IMR-90 (cell line): ENCODE results near the gene MICAL3. TPM values are rescaled to one million over a fixed set of nuclear protein-coding genes. Genes with fewer than 3 reads are reported as not detected.

Experiments used
- ATAC-seq: fragments of 200-7000 bp; cut with Tn5 transposase; 2 replicates; pipeline ENCODE4 v1.9.1; 2020; ENCODE audit warnings: low read depth, mild to moderate bottlenecking, moderate library complexity
- BruUV-seq: library from RNA; stranded (reverse); fragments of 400-500 nt; replicated peaks from 2 replicates; lab custom pipeline; 2021; lab: Mats Ljungman, UMichigan
- CTCF ChIA-PET: fragments of 300-600 bp; formaldehyde crosslinking; extraction: SDS; loops from one replicate; lab custom pipeline; 2021; ENCODE audit warnings: antibody characterized with exemption; lab: Yijun Ruan, JAX
- POLR2A ChIA-PET: fragments of 300-600 bp; sonication (Branson Sonifier 250); formaldehyde crosslinking; loops from one replicate; lab custom pipeline; 2022; ENCODE audit warnings: antibody characterized with exemption; ENCODE audit not compliant: unreplicated experiment; lab: Charles Lee
- DNase-seq: peaks from one replicate; pipeline ENCODE4 v3.0.0; 2013
- H2AFZ ChIP-seq: replicated peaks from 2 replicates; pipeline ENCODE3; 2013; ENCODE audit warnings: low read length, mild to moderate bottlenecking; ENCODE audit not compliant: poor library complexity
- H2AK5ac ChIP-seq: 2 replicates; pipeline ENCODE4 v1.6.1; 2013; ENCODE audit warnings: low read depth, low read length, inconsistent platforms
- H2AK9ac ChIP-seq: replicated peaks from 2 replicates; pipeline ENCODE3; 2013; ENCODE audit warnings: mild to moderate bottlenecking, low read depth, low read length, moderate library complexity; ENCODE audit not compliant: poor library complexity
- H2BK120ac ChIP-seq: 2 replicates; pipeline ENCODE4 v1.6.1; 2013; ENCODE audit warnings: low read depth, low read length, inconsistent platforms
- H2BK15ac ChIP-seq: 3 replicates; pipeline ENCODE4 v1.6.1; 2013; ENCODE audit warnings: low read depth, low read length, inconsistent platforms
- H2BK20ac ChIP-seq: 2 replicates; pipeline ENCODE4 v1.6.1; 2013; ENCODE audit warnings: low read depth, mild to moderate bottlenecking, inconsistent platforms, low read length, moderate library complexity
- H2BK5ac ChIP-seq: 2 replicates; pipeline ENCODE4 v1.6.1; 2013; ENCODE audit warnings: mild to moderate bottlenecking, low read depth, low read length, inconsistent platforms; ENCODE audit not compliant: poor library complexity, severe bottlenecking
- H3K14ac ChIP-seq: replicated peaks from 2 replicates; pipeline ENCODE4 v1.6.1; 2013; ENCODE audit warnings: low read depth, low read length, inconsistent platforms
- H3K18ac ChIP-seq: 2 replicates; pipeline ENCODE4 v1.6.1; 2013; ENCODE audit warnings: low read depth, low read length, control low read depth
- H3K23ac ChIP-seq: 2 replicates; pipeline ENCODE4 v1.6.1; 2013; ENCODE audit warnings: low read depth, low read length, inconsistent platforms
- H3K27ac ChIP-seq: 2 replicates; pipeline ENCODE4 v1.5.1; 2013; ENCODE audit warnings: mild to moderate bottlenecking, control low read depth, low read length; ENCODE audit not compliant: insufficient read depth
- H3K27me3 ChIP-seq: 2 replicates; pipeline ENCODE4 v1.6.1; 2013; ENCODE audit warnings: low read length; ENCODE audit not compliant: control insufficient read depth, insufficient read depth
- H3K36me3 ChIP-seq: 2 replicates; pipeline ENCODE4 v1.6.1; 2013; ENCODE audit warnings: low read length, mixed read lengths; ENCODE audit not compliant: control insufficient read depth, insufficient read depth
- H3K4ac ChIP-seq: 2 replicates; pipeline ENCODE4 v1.6.1; 2013; ENCODE audit warnings: low read depth, low read length, inconsistent platforms
- H3K4me1 ChIP-seq: 2 replicates; pipeline ENCODE4 v1.6.1; 2013; ENCODE audit warnings: low read length, mixed read lengths; ENCODE audit not compliant: control insufficient read depth, insufficient read depth
- H3K4me2 ChIP-seq: 2 replicates; pipeline ENCODE4 v1.6.1; 2013; ENCODE audit warnings: low read depth, mild to moderate bottlenecking, control low read depth, low read length, moderate library complexity
- H3K4me3 ChIP-seq: 2 replicates; pipeline ENCODE4 v1.5.1; 2013; ENCODE audit warnings: low read depth, mild to moderate bottlenecking, control low read depth, low read length, moderate library complexity; ENCODE audit not compliant: insufficient read depth
- H3K56ac ChIP-seq: 2 replicates; pipeline ENCODE4 v1.6.1; 2013; ENCODE audit warnings: low read length, inconsistent platforms; ENCODE audit not compliant: insufficient read depth; ENCODE audit errors: extremely low read depth
- H3K79me1 ChIP-seq, 2 experiments: 2 replicates each; pipeline ENCODE4 v1.6.1; 2013; ENCODE audit warnings: low read length in 2 of 2, inconsistent platforms in 1 of 2, low read depth in 1 of 2
- H3K9ac ChIP-seq: 2 replicates; pipeline ENCODE4 v1.6.1; 2013; ENCODE audit warnings: low read depth, low read length, control low read depth
- H3K9me1 ChIP-seq: 2 replicates; pipeline ENCODE4 v1.6.1; 2013; ENCODE audit warnings: low read length, inconsistent platforms; ENCODE audit not compliant: insufficient read depth
- H3K9me3 ChIP-seq: 2 replicates; pipeline ENCODE4 v1.6.1; 2013; ENCODE audit warnings: low read length; ENCODE audit not compliant: control insufficient read depth, insufficient read depth
- H4K20me1 ChIP-seq: 2 replicates; pipeline ENCODE4 v1.6.1; 2013; ENCODE audit warnings: low read length, inconsistent platforms; ENCODE audit not compliant: insufficient read depth
- H4K5ac ChIP-seq: 2 replicates; pipeline ENCODE4 v1.6.1; 2013; ENCODE audit warnings: mild to moderate bottlenecking, low read depth, low read length, control low read depth
- H4K8ac ChIP-seq, 2 experiments: 2 replicates each; pipeline ENCODE4 v1.6.1; 2013; ENCODE audit warnings: low read depth in 2 of 2, low read length in 2 of 2, control low read depth in 1 of 2, inconsistent platforms in 1 of 2
- H4K91ac ChIP-seq: 2 replicates; pipeline ENCODE4 v1.6.1; 2013; ENCODE audit warnings: low read depth, low read length, inconsistent platforms; ENCODE audit not compliant: insufficient read depth
- CTCF ChIP-seq: conservative IDR thresholded peaks from 2 replicates; pipeline ENCODE4 v1.5.1; 2012; ENCODE audit warnings: mild to moderate bottlenecking, low read depth, low read length, improper control_type of control experiment
- WGBS, 2 experiments: methylation state at CpG; one replicate each; pipeline versions ENCODE4 v1.1.5 to v1.1.7; 2013; ENCODE audit warnings: missing lambda C conversion rate in 2 of 2; ENCODE audit not compliant: insufficient read length in 1 of 2; ENCODE audit errors: extremely low coverage in 2 of 2; 5-methylcytosine and 5-hydroxymethylcytosine counted together
- dilution Hi-C: fragments of 300-500 bp; cut with HindIII; formaldehyde crosslinking; loops from one replicate; pipeline ENCODE4 v1.14.3; 2018; ENCODE audit warnings: low sequenced_read_pairs; ENCODE audit not compliant: unreplicated experiment
- in situ Hi-C: fragments of 300-500 bp; cut with MboI; formaldehyde crosslinking; loops from 3 replicates; pipeline ENCODE4 v1.14.3; 2019; ENCODE audit warnings: low sequenced_read_pairs, inconsistent platforms, mixed read lengths
- intact Hi-C: fragments of 100-400 bp; cut with micrococcal nuclease; formaldehyde crosslinking; loops from 2 replicates; pipeline ENCODE4 v1.10.0; 2022
- polyA plus RNA-seq, 3 experiments: library from polyadenylated mRNA; depleted of rRNA; stranded (reverse); fragments of >200 nt; gene quantifications; 2 replicates each; pipeline ENCODE4 v1.2.3, GENCODE V29; 2012; ENCODE audit warnings: low replicate concordance in 1 of 3
- total RNA-seq: library from RNA; depleted of rRNA; stranded (reverse); fragments of >200 nt; gene quantifications from 2 replicates; pipeline ENCODE4 v1.2.3, GENCODE V29; 2012

Gene MICAL3
- total and polyA plus RNA-seq, 2 of the 4 experiments (the other 2 are of a cell fraction) = 17.6 to 26.8 TPM

- no peaks in the 10 kb centered on the region for H4K20me1 ChIP-seq
- H3K56ac ChIP-seq = no peak overlapping the region
- no peak overlapping the region for H2BK120ac ChIP-seq
- no peak overlapping the region for H2AFZ ChIP-seq
- POLR2A ChIA-PET = no interaction called here
- H2BK15ac ChIP-seq = no peak overlapping the region
- no peak overlapping the region for H3K9ac ChIP-seq
- H3K27ac ChIP-seq = no peak overlapping the region
- no peak overlapping the region for H4K5ac ChIP-seq
- H2BK5ac ChIP-seq = no peak overlapping the region
- no peak overlapping the region for H3K14ac ChIP-seq
- no peaks in the 10 kb centered on the region for H3K27me3 ChIP-seq
- no peak overlapping the region for H2BK20ac ChIP-seq
- no peaks in the 10 kb centered on the region for H3K9me3 ChIP-seq
- CTCF ChIA-PET = no interaction called here
- H3K4ac ChIP-seq = no peak overlapping the region
- in situ Hi-C loops (no loop called here), intact Hi-C loops (no loop called here), dilution Hi-C loops (no loop called here)
- 94% methylated on average over 3 of the region's 10 CpGs; no CpG with 5 or more reads in 1 of the 2 experiments for WGBS, 2 experiments
- DNase-seq = no peak
- no peak for TF ChIP-seq CTCF
- no peaks in the 10 kb centered on the region for H3K4me1 ChIP-seq
- peaks cover 3% of the 10 kb centered on the region; the same call in 1 of the 2 replicates for H3K9me1 ChIP-seq
- no peak overlapping the region for H3K4me3 ChIP-seq
- ATAC-seq = no peak
- H3K36me3 ChIP-seq = peaks cover 60% of the 10 kb centered on the region
- H3K18ac ChIP-seq = no peak overlapping the region
- H4K8ac ChIP-seq = no peak overlapping the region
- H2AK5ac ChIP-seq = no peak overlapping the region
- H3K23ac ChIP-seq = no peak overlapping the region
- H2AK9ac ChIP-seq = no peak overlapping the region
- no peak overlapping the region for H4K91ac ChIP-seq
- no peak overlapping the region for H3K4me2 ChIP-seq
- 0 out of 4 replicates have a peak, but pooled peaks cover 0 to 2% of the 10 kb centered on the region in 2 experiments for H3K79me1 ChIP-seq
- no TSS peak for BruUV-seq
Measured at GRCh38 chr22:17868771-17869170, 155.6 kb downstream of the MICAL3 start.
